Adrenal gland (tissue), 12 donors: Measurements from ENCODE around the gene HACD1. TPM values are rescaled to one million over a fixed set of nuclear protein-coding genes. Genes with fewer than 3 reads are reported as not detected.

Source experiments
- DNase-seq, 7 donors: peaks; one replicate each; pipeline ENCODE4 v3.0.0-alpha.2; 2019 to 2020
- H3K27ac ChIP-seq, 5 donors: fragments of 200-600 bp; sonication (generic) in 4 of 5; 1 replicate in 3 of 5; 2 replicates in 2 of 5; pipeline versions ENCODE4 v1.5.1 to v1.8.0; 2016 to 2020; ENCODE audit warnings: mild to moderate bottlenecking in 1 of 5
- H3K27me3 ChIP-seq: fragments of 200-600 bp; 2 replicates; pipeline ENCODE4 v1.8.0; 2021
- H3K36me3 ChIP-seq, 2 donors: fragments of 200-600 bp; replicated peaks in 1 of 2; 1 replicate in 1 of 2; 2 replicates in 1 of 2; pipeline versions ENCODE4 v1.5.1 to v1.8.0; 2018 to 2022
- H3K4me1 ChIP-seq, 2 donors: fragments of 200-600 bp; replicated peaks in 1 of 2; 1 replicate in 1 of 2; 2 replicates in 1 of 2; pipeline versions ENCODE4 v1.5.1 to v1.8.0; 2018 to 2021
- H3K4me3 ChIP-seq, 4 donors: fragments of 200-600 bp; sonication (generic) in 3 of 4; one replicate each; pipeline ENCODE4 v1.5.1; 2016 to 2018
- H3K9me3 ChIP-seq, 3 donors: fragments of 200-600 bp; sonication (generic) in 1 of 3; replicated peaks in 1 of 3; 1 replicate in 2 of 3; 2 replicates in 1 of 3; pipeline versions ENCODE4 v1.5.1 to v1.8.0; 2016 to 2021
- POLR2A ChIP-seq, 2 donors: fragments of 450-650 bp; IDR thresholded peaks; one replicate each; pipeline ENCODE4 v1.6.1; 2017; ENCODE audit warnings: antibody characterized with exemption in 2 of 2, mild to moderate bottlenecking in 2 of 2, moderate library complexity in 1 of 2
- WGBS, 4 donors: extraction: QIAGEN DNeasy Blood & Tissue Kit in 2 of 4; methylation state at CpG; one replicate each; pipeline versions ENCODE4 v1.1.5 to v1.1.7; 2013 to 2017; 5-methylcytosine and 5-hydroxymethylcytosine counted together
- intact Hi-C, 2 donors: fragments of 100-400 bp; cut with DNase I; formaldehyde crosslinking; loops; one replicate each; pipeline versions ENCODE4 v1.14.1 to v1.15.0; 2022 to 2023
- polyA plus RNA-seq, 3 donors: library from polyadenylated mRNA; stranded (reverse); fragments of 200-250 nt in 2 of 3; fragments of 350-450 nt in 1 of 3; fragmentation: Illumina TruSeq in 1 of 3; extraction: RNeasy Lipid Tissue Mini Kit (QIAGEN cat#74804) in 1 of 3; gene quantifications; one replicate each; pipeline ENCODE4 v1.2.3, GENCODE V29; 2013 to 2014
- total RNA-seq, 9 donors: library from RNA; depleted of rRNA in 4 of 9; stranded (reverse); fragments of >200 nt in 4 of 9; fragments of 120-200 nt in 1 of 9; fragmentation: NEBNext Ultra II Directional in 1 of 9; extraction: Animal tissue kit (Norgen Biotek cat#: 25700) in 1 of 9; gene quantifications; one replicate each; pipeline versions ENCODE4 v1.1.0 to v1.2.4, GENCODE V29; 2013 to 2023
- TF ChIP-seq, protein P1 (sequence below), 6 experiments: fragments of 450-650 bp in 4 of 6; fragments of 200-600 bp in 2 of 6; sonication (generic) in 1 of 6; IDR thresholded peaks; 1 replicate in 5 of 6; 2 replicates in 1 of 6; pipeline versions ENCODE4 v1.5.1 to v1.8.0; 2016 to 2021; ENCODE audit warnings: antibody characterized with exemption in 6 of 6, mild to moderate bottlenecking in 2 of 6, moderate library complexity in 1 of 6
- donor health status: healthy with polysubstance abuse.
- donor health status: Bipolar disorder and iron deficiency.
- donor health status: DM: yes; HTN: yes; CAD: no.
- donor health status: DM: no; HTN: no; CAD: no.
- donor health status: DM: no; HTN: no; CAD: no.
- donor health status: DM: yes; HTN: yes; CAD: no.

HACD1 gene
- total and polyA plus RNA-seq, 12 donors = 1.4 to 23.1 (median 17.6) TPM

DNA sequence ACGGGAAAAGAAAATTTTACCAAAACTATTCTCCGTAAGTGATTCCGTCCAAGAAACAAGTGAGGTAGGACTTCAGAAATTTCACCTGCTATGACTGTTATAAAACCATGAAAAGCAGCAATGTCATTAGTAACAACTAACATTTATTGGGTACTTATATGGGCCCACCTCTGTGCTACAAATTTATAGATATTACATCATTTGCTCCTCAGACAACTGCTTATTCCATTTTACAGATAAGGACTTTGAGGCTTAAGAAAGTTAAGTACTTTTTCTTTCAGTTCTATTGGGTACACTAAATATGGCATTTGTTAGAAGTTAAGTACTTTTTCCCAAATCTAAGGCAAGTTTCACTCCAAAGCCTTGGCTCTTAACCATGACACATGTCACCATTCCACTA, 36.3 kb downstream of the HACD1 start:
- TF ChIP-seq POLR2A (IDR thresholded peaks at IDR 0.05) = no peak
- TF ChIP-seq, protein P1, sequence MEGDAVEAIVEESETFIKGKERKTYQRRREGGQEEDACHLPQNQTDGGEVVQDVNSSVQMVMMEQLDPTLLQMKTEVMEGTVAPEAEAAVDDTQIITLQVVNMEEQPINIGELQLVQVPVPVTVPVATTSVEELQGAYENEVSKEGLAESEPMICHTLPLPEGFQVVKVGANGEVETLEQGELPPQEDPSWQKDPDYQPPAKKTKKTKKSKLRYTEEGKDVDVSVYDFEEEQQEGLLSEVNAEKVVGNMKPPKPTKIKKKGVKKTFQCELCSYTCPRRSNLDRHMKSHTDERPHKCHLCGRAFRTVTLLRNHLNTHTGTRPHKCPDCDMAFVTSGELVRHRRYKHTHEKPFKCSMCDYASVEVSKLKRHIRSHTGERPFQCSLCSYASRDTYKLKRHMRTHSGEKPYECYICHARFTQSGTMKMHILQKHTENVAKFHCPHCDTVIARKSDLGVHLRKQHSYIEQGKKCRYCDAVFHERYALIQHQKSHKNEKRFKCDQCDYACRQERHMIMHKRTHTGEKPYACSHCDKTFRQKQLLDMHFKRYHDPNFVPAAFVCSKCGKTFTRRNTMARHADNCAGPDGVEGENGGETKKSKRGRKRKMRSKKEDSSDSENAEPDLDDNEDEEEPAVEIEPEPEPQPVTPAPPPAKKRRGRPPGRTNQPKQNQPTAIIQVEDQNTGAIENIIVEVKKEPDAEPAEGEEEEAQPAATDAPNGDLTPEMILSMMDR (IDR thresholded peaks at IDR 0.05) = no peak
- intact Hi-C loops = no loop called here
- Histone ChIP-seq H3K4me1 (no peaks in the 10 kb centered on the region), H3K27me3 (no peaks in the 10 kb centered on the region), H3K9me3 (no peaks in the 10 kb centered on the region), H3K4me3 (no peak overlapping the region), H3K36me3 (no peaks in the 10 kb centered on the region), H3K27ac (no peak overlapping the region)
- no peak for DNase-seq
- WGBS, 4 donors = 81 to 95% (median 85%) methylated on average over 3 of the region's 3 CpGs

DNA sequence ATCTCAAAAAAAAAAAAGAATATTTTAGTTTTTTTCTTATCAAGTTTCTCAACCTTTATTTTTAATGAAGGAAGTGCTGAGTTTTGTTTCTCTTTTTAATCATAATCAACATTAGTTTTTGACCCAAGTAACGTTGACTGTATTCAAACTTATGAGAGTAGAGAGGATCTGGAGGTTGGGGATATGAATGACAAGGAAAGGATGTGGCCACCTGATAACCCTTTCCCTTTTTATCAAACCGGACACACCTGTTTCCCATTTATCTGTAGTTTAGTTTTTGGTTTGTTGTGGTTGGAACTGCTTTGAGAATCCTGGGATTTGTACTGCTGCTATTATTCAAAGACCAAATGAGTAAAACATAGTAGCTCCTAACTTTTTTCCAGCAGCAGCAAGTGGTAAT, 38.6 kb downstream of the HACD1 start:
- Histone ChIP-seq H3K36me3 (no peaks in the 10 kb centered on the region), H3K4me1 (no peaks in the 10 kb centered on the region), H3K9me3 (no peaks in the 10 kb centered on the region), H3K27me3 (no peaks in the 10 kb centered on the region), H3K4me3 (no peak overlapping the region), H3K27ac (no peak overlapping the region)
- DNase-seq = no peak
- TF ChIP-seq, protein P1 (IDR thresholded peaks at IDR 0.05) = no peak
- TF ChIP-seq POLR2A (IDR thresholded peaks at IDR 0.05) = no peak
- intact Hi-C loops = no loop called here
- WGBS, 4 donors = 47 to 60% (median 59%) methylated on average over 2 of the region's 2 CpGs

DNA sequence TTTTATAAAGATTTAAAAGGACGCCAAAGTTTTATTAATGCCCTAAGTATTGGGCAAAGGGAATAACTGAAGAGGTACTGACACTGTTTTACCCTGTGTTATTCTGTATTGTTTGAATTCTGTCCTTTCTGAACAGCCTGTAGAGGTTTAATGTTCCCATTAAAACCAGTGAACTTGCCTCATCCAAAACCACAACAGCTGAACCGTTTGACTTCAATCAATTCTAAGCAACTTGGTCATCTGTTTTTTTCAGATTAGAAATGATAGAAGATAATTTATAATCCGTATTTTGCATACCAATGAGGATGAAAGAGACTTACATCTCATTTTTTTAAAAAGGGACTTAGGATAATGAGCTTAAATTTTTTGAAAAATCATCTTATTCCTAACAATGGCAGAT, 40.4 kb downstream of the HACD1 start:
- H3K27ac ChIP-seq = no peak overlapping the region
- H3K36me3 ChIP-seq = no peaks in the 10 kb centered on the region
- H3K27me3 ChIP-seq = no peaks in the 10 kb centered on the region
- H3K4me1 ChIP-seq = no peaks in the 10 kb centered on the region
- H3K9me3 ChIP-seq = no peaks in the 10 kb centered on the region
- intact Hi-C loops = no loop called here
- TF ChIP-seq POLR2A (IDR thresholded peaks at IDR 0.05) = no peak
- TF ChIP-seq, protein P1 (IDR thresholded peaks at IDR 0.05) = no peak
- 57 to 67% (median 60%) methylated on average over 3 of the region's 3 CpGs for whole genome bisulfite sequencing, 4 donors
- DNase-seq = no peak
- H3K4me3 ChIP-seq = no peak overlapping the region

GRCh38 chr10:17564911-17565310, 52.3 kb downstream of the HACD1 start:
- intact Hi-C loops = no loop called here
- Histone ChIP-seq H3K27ac (no peak overlapping the region), H3K27me3 (no peaks in the 10 kb centered on the region), H3K36me3 (no peaks in the 10 kb centered on the region), H3K4me3 (no peak overlapping the region), H3K4me1 (no peaks in the 10 kb centered on the region), H3K9me3 (no peaks in the 10 kb centered on the region)
- no peak for DNase-seq
- no peak for TF ChIP-seq POLR2A (IDR thresholded peaks at IDR 0.05)
- TF ChIP-seq, protein P1 (IDR thresholded peaks at IDR 0.05) = no peak
- 85 to 90% (median 86%) methylated on average over 3 of the region's 3 CpGs for WGBS, 4 donors
